ENCODE results near the gene C4orf54.

The C4orf54 gene

GRCh38 chr4:99657798-99658197 lies at the start of gene C4orf54:
C4orf54 (minus strand) TSS chr4:99657828; CDS start chr4:99654648, 3,180 bp downstream.
- no peak for DNase-seq

- DNase-seq, result no peak
These were observed 48.3 kb upstream of the C4orf54 start for GRCh38 chr4:99705891-99706290.

GRCh38 chr4:99696801-99697200 lies 39.2 kb upstream of the C4orf54 start:
- DNase-seq, result no peak

GRCh38 chr4:99693140-99693539 lies 35.5 kb upstream of the C4orf54 start:
- DNase-seq, result no peak

GRCh38 chr4:99690990-99691389 lies 33.4 kb upstream of the C4orf54 start:
- no peak for DNase-seq

- no peak for DNase-seq
These were observed 32.8 kb upstream of the C4orf54 start for GRCh38 chr4:99690472-99690871.

- no peak for DNase-seq
These were observed 29.5 kb upstream of the C4orf54 start for GRCh38 chr4:99687120-99687519.

- no peak for DNase-seq
These were observed 27.6 kb upstream of the C4orf54 start for GRCh38 chr4:99685234-99685633.

- no peak for DNase-seq
These were observed 26.3 kb upstream of the C4orf54 start for GRCh38 chr4:99683895-99684294.

GRCh38 chr4:99679976-99680375 lies 22.3 kb upstream of the C4orf54 start:
- no peak for DNase-seq

- no peak for DNase-seq
These were observed 21.6 kb upstream of the C4orf54 start for GRCh38 chr4:99679204-99679603.

GRCh38 chr4:99677161-99677560 lies 19.5 kb upstream of the C4orf54 start:
- DNase-seq, result no peak

- no peak for DNase-seq
These were observed 12.9 kb upstream of the C4orf54 start for GRCh38 chr4:99670409-99671073.

GRCh38 chr4:99669084-99669483 lies 11.5 kb upstream of the C4orf54 start:
- no peak for DNase-seq

- DNase-seq, result no peak
These were observed 10.8 kb upstream of the C4orf54 start for GRCh38 chr4:99668472-99668871.

- no peak for DNase-seq
These were observed 8.4 kb upstream of the C4orf54 start for GRCh38 chr4:99665983-99666382.

GRCh38 chr4:99664716-99665115 lies 7.1 kb upstream of the C4orf54 start:
- no peak for DNase-seq

GRCh38 chr4:99661907-99662306 lies 4.3 kb upstream of the C4orf54 start:
- DNase-seq, result no peak

- DNase-seq, result no peak
These were observed 1.0 kb upstream of the C4orf54 start for GRCh38 chr4:99658666-99659065.

GRCh38 chr4:99655308-99656081 lies 2.1 kb downstream of the C4orf54 start:
- DNase-seq, result no peak

- no peak for DNase-seq
These were observed 3.3 kb downstream of the C4orf54 start for GRCh38 chr4:99654361-99654761.

GRCh38 chr4:99653916-99654315 lies 3.7 kb downstream of the C4orf54 start:
- DNase-seq, result no peak

GRCh38 chr4:99652596-99653436 lies 4.8 kb downstream of the C4orf54 start:
- no peak for DNase-seq

Data from activated CD4-positive, CD25-positive, alpha-beta regulatory T cell (primary cell).